ENCODE measurements around the gene DSTYK.
A peak's percentile ranks its signal among the peaks of the same experiment; 100 is the strongest.

The DSTYK gene

GRCh38 chr1:205121660-205122488, 89.6 kb downstream of the DSTYK start, which contains the start of gene RBBP5:
TSS of gene RBBP5 (minus strand) at chr1:205121978. CDS start at chr1:205121873, 105 bp downstream.
- peak within 1 kb of the TSS; percentile 100 for H3K4me3 ChIP-seq (ENCODE audit: low read length)
- peak; percentile 66 for TF ChIP-seq CTCF (IDR thresholded peaks at IDR 0.05; ENCODE audit: insufficient read depth, low read depth, low read length, missing control alignments)
- DNase-seq (ENCODE audit: low read depth) = peak; percentile 98

- no peak for DNase-seq (ENCODE audit: low read depth)
- no peak for TF ChIP-seq CTCF (IDR thresholded peaks at IDR 0.05; ENCODE audit: insufficient read depth, low read depth, low read length, missing control alignments)
- H3K4me3 ChIP-seq (ENCODE audit: low read length) = no peak overlapping the region
Measured at GRCh38 chr1:205118752-205119151, 92.8 kb downstream of the DSTYK start.

- TF ChIP-seq CTCF (IDR thresholded peaks at IDR 0.05; ENCODE audit: insufficient read depth, low read depth, low read length, missing control alignments) = no peak
- DNase-seq (ENCODE audit: low read depth) = no peak
- H3K4me3 ChIP-seq (ENCODE audit: low read length) = no peak overlapping the region
Measured at GRCh38 chr1:205111354-205111753, 100.1 kb downstream of the DSTYK start.

- no peak for TF ChIP-seq CTCF (IDR thresholded peaks at IDR 0.05; ENCODE audit: insufficient read depth, low read depth, low read length, missing control alignments)
- DNase-seq (ENCODE audit: low read depth) = no peak
- no peak overlapping the region for H3K4me3 ChIP-seq (ENCODE audit: low read length)
Measured at GRCh38 chr1:205109711-205110110, 101.8 kb downstream of the DSTYK start.

GRCh38 chr1:205109269-205109668, 102.2 kb downstream of the DSTYK start:
- TF ChIP-seq CTCF (IDR thresholded peaks at IDR 0.05; ENCODE audit: insufficient read depth, low read depth, low read length, missing control alignments) = no peak
- H3K4me3 ChIP-seq (ENCODE audit: low read length) = no peak overlapping the region
- DNase-seq (ENCODE audit: low read depth) = no peak

GRCh38 chr1:205108464-205108863, 103.0 kb downstream of the DSTYK start:
- TF ChIP-seq CTCF (IDR thresholded peaks at IDR 0.05; ENCODE audit: insufficient read depth, low read depth, low read length, missing control alignments) = no peak
- DNase-seq (ENCODE audit: low read depth) = no peak
- no peak overlapping the region for H3K4me3 ChIP-seq (ENCODE audit: low read length)

- TF ChIP-seq CTCF (IDR thresholded peaks at IDR 0.05; ENCODE audit: insufficient read depth, low read depth, low read length, missing control alignments) = no peak
- H3K4me3 ChIP-seq (ENCODE audit: low read length) = no peak overlapping the region
- DNase-seq (ENCODE audit: low read depth) = no peak
Measured at GRCh38 chr1:205107327-205107726, 104.2 kb downstream of the DSTYK start.
